Endometrium (tissue), 2 donors: ENCODE results near the gene COG5.
"Not testable (repeated sequence)": the region's sequence is repeated elsewhere in the genome, so short reads cannot be mapped to it uniquely, and the experiment has no call there.

ENCODE experiments used
- FAIRE-seq: peaks from 2 replicates; lab custom pipeline; 2012; peaks lifted over from hg19 to GRCh38; lab: Jason Lieb, UNC
- donor health status: control.
- donor health status: control.

The COG5 gene

DNA sequence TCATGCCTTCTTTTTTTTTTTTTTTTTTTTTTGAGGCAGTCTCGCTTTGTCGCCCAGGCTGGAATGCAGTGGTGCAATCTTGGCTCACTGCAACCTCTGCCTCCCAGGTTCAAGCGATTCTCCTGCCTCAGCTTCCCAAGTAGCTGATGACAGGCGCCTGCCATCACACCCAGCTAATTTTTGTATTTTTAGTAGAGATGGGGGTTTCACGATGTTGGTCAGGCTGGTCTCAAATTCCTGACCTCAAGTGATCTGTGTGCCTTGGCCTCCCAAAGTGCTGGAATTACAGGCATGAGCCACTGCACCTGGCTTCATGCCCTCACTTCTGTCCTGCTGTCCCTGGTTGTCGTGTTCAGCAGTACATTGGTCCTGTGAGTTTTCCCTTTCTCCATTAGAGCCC lies 342.9 kb downstream of the COG5 start:
- FAIRE-seq: not testable (repeated sequence)

DNA sequence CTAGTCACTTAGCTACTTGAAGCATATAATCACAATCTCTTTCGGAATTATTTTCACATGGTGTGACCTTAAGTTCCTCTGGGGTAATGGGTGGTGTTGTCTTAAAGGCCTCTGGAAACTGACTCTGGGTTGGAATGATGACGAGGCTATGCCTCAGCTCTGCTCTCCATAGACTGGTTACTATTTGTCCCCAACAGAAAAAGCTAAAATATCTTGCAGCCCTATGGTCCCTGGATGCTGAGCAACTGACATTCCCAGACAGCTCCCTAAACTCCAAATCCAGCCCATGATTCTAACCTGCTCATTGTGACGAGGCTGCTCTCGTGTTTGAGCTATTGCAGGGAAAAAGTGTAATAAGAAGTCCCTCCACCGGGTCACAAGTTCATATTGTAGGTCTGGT lies 343.4 kb downstream of the COG5 start:
- FAIRE-seq: no peak

DNA sequence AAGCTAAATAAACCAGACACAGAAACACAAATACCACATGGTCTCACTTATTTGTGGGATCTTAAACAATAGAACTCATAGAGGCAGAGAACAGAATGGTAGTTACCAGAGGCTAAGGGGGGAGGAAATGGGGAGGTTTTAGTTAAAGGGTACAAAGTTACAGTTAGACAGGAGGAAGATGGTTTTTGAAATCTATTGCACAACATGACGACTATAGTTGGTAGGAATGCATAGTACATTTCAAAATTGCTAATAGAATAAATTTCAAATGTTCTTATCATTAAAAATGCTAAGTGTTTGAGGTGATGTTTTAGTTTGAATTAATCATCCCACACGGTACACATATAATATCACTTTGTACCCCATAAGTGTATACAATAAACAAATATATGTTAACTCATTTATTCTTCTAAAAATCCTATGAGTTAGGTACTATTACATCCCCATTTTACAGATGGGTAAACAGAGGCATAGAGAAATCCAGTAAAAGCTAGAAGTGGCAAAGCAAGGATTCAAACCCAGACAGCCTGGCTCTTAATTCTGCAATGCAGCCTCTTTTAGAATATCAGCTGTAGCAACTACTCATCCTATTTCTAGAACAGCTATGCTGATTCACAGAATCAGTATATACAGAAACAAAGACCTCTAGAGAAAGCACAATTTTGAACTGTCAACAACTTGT lies 344.0 kb downstream of the COG5 start:
- FAIRE-seq: no peak

DNA sequence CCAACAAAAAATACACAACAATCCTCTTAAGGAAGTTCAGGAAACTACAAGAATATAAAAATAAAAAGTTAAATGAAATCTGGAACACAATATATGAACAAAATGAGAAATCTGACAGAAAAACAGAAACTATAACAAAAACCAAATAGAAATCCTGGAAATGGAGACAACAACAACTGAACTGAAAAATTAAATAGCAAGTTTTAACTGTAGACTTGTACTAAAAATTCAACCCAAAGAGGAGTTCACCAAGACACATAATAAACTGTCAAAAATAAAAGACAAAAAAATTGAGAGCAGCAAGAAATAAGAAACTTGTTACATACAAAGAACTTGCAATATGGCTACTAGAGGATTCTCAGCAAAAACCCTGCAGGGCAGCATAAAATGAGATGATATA lies 349.8 kb downstream of the COG5 start:
- no peak for FAIRE-seq

DNA sequence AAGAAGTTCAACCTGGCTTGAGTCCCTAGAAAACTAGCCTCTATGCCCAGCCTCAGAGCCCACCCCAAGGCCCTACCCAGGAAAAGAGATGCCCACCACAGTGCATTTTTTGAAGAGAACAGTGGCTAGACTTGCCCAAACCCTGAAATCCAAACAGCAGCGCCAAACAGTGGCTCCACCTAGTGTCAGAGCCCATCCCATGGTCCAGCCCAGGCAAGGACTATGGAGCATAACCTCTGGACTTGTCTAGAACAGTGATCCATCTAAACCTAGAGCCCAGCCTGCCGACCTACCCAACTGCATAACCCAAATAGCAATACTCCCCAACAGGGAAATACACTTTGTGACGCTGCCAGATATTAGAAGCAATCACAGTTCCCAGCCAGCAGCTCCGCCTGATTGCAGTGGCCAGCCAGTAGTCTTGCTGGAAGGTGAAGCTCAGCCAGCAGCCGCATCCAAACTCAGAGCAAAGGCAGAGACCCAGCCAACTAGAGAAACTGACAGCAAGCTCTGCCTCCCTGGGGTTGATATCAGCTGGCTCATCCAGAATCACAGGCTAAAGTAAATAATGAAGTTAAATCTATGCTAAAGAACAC lies 350.4 kb downstream of the COG5 start:
- FAIRE-seq: no peak

DNA sequence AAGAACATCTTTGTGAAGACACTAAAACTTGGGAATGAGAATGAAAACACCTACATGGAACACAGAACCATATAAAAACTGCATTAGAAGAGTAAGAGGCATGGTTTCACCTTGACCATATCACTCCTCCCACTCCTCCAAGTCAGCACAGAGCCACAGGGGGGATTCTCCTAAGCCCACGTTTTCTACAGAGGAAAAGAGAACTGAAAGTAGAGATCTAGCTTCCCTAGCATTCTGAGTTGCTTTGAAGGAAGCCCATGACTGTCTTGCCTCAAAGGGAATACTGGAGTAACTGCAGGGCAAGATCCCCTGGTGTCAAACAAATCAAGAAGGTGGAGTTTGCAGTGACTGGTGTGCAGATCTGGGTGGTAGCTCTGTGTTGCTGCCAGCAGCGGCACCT lies 351.0 kb downstream of the COG5 start:
- no peak for FAIRE-seq

DNA sequence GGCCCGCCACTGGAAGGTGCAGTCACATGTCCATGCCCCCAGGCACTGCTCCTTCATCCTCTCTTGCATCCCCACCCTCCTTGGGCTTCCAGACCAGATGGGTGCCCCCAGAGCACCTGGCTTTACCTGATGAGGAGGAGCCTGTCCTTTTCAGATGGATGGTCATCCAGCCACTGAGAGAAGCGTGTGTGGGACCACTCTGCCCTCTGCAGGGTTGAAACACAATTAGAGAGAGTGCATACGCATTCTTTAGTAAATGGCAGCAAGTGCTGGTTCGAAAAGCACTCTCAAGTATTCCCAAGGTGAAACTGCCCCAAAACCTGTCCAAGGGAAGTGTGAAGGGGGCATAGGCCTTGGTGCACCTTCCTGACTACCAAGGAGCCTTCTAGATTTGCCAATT lies 353.3 kb downstream of the COG5 start:
- no peak for FAIRE-seq

DNA sequence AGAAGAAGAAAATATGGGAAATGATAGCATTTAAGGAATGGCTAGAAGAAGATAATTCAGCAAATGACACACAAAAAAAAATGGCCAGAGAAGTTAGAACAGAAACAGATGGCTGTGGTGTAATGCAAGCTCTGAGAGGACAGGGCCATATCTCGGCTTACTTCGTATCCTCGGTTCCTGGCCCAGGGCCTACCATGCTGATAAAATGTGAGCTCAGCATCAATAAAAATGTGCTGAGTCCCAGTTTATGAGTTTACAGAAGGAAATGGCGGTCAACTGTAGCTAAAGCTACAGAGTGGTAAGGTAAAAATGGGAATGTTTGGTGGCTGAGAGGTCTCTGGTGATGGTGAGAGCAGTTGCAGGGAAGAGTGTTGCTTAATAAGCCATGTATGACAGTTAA lies 354.2 kb downstream of the COG5 start:
- FAIRE-seq: no peak

DNA sequence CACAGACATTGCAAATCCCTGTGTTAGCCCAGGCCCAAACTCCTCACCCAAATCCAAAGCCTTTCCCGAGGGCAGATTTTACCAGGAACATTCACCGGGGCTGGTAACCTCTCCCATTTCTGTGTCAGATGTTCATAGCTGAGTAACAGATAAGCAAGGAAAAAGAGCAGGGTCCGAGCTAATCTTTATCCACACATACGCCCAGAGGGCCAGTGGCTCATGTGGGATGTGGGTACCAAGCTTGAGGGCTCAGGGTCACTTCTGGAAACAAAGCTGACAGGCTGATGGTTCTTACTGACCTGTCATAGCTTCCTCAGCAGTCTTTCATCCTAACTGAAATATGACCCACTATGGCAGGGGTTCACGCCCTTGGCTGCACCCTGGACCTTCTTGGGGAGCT lies 355.2 kb downstream of the COG5 start:
- no peak for FAIRE-seq

DNA sequence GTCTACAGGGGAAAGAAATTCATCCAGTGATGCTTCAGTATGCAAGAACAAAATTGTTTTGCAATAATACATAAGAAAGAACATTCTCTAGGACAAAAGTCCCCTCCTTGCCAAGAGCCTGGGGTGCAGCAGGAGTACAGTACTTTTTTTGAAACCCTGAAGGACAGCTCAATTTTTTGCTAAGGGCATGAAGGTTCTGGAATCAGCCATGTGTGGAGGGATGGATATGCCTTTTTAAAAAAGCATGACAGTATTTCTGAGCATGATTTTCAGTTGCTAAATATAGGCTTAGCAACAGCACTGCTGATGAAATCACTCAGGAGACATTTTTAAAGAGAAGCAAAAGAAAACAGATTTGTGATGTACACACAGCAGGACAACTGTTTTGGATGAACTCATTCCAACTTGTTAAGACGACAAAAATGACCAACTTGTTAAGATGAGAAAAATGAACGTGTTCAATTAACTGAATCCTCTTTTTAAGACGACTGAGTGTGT lies 355.6 kb downstream of the COG5 start:
- no peak for FAIRE-seq

DNA sequence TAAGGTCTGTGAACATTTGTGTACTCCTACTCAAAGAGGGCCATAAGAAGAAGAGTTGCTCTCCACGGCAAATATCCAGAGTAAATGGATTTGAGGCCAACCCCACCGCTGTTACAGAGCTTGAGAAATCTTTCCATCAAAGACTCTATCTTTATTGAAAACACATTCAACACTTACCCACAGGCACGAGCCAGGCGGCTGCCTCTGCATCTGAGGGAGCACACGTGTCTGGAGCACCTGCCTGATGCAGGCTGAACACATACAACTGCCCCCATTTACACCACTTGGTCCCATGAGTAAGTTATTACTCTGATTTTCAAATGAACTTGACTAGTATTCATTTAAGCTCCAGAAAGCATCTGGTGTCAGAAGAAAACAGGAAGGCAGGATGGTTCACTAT lies 356.3 kb downstream of the COG5 start:
- FAIRE-seq: no peak

DNA sequence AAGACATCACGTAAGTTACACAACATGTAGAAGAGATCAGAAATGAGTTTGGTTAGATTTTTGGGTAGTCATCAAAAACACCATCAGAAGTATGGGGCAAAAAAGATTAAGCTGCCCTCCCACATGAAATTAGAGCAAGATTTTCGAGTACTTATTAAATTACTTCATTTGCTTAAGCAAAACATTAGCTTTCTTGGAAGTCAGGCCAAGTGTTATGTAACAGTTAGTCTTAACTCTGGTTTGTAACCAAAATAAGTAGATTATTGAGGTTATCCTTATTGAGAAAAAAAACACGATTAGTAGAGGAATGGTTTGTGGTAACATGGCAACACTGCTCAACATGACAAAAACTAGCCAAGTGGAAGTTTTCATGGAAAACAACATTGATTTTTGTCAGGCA lies 357.0 kb downstream of the COG5 start:
- peak; percentile 50 for FAIRE-seq

DNA sequence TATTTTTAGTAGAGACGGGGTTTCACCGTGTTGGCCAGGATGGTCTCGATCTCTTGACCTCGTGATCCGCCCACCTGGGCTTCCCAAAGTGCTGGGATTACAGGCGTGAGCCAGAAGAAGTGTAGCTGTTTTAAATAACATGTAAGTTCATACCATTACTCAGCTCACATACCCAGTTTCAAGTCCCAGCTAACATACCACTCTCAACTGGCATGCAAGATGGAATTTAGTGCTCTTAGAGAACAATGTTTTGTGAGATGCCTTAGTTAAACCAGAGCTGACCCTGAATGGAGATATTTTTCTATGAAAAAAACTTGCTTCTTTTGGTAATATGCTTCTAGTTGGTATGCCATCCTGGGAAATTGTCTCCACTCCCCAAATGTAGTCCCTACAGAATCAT lies 357.6 kb downstream of the COG5 start:
- no peak for FAIRE-seq

DNA sequence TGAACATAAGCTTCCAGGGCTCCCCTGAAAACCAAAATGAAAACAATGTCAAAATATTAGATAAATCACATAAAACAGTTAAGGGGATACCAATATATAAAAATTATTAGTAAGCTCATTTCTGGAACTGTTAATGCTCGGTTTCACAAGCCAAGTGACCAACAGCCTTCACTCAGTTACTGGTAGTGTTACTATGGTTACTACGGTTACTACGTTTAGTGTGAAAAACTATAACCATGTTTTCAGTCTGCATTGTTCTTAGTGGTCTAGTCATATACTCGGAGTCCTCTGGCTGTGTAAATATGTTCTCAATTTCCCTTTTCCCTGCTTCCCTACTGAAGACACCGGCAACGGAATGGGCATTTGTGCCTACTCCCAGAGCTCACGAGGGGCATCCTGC lies 360.1 kb downstream of the COG5 start:
- no peak for FAIRE-seq

DNA sequence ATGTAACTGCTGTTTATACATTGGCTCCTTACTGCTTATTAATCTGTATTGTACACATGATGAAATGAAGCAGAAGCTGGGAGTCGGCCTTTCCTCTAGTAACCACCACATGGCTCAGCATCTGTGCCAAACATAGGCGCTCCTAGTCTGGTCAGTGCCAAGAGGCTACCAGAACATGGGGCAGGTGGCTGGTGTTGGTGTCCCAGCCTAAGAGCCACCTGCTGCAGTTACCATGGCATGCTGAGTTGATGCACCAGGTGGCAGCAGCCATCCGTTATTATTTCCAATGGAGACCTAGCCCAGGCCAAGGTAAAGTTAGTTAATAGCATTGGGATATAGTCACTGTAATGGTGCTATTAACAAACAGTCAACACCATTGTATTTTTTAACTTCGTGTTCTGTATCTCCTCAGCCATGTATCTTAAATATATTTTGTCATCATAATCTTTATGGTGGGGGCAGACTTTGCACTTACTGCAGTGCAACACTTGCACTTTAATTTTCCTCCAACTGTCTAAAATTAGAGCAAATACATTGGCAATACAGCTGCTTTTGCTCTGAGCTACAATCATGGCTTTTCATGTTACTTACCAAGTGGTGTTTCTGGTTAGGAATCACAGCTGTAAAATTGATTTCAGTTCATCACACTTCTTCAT lies 361.8 kb downstream of the COG5 start:
- FAIRE-seq: no peak

DNA sequence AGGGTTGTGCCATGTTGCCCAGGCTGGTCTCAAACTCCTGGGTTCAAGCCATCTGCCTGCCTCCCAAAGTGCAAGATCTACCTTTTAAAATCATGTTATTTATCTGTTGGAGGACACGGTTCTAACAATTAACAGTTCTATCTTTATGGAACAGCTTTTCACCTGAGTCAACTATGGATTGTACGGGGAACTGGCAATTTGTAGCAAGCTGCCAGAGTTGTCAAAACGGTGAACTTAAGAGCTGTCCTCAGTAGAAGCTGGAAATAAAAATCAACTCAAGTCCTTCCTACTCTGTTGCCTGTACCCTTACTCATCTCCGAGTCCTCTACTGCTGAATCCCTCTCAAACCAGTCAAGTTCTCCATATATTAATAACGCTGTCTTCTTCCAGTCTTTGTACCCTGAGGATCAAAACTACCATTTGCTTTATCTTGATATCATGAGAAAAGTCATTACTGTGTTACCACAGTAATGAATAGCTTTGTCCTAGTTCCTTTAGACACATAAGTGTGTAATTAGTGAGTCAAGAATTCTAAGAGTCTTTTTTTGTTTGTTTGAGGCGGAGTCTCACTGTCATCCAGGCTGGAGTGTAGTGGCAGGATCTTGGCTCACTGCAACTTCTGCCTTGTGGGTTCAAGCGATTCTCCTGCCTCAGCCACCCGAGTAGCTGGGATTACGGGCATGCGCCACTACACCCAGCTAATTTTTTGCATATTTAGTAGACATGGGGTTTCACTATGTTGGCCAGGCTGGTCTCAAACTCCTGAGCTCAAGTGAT lies 366.7 kb downstream of the COG5 start:
- no peak for FAIRE-seq

DNA sequence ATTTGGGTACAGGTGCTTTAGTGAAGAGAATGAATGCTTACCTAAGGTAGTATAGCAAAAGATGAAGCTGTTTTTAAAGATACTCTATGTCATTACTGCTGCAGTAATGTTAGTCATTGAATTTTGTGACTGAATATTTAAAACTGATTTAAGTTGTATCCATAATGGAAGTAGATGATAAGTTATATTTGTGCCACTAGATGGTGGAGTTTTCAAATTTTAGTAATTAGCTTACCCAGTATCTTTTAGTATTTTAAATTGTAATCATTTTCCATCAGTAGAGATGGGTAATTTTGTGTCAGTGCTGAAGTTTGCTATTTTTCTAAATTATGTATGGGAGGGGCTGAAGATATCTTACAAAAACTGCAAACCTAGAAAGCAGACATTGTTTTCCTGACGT lies 369.7 kb downstream of the COG5 start:
- FAIRE-seq: no peak

DNA sequence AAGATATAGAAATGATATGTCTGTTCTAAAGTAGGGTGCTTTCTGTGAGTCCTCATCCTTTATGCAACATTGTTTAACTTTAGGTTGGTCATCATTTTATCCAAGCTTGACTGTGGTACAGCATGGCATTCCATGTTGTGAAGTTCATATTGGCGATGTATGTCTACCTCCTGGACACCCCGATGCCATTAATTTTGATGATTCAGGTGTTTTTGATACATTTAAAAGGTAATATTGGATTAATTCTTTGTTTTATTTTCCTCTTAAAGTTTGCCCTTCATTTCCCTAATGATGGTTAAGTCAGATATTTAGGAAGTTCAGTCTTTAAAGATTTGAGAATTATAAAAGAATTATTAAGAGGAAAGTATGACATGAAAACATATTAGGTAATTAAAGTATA lies 373.6 kb downstream of the COG5 start:
- no peak for FAIRE-seq

DNA sequence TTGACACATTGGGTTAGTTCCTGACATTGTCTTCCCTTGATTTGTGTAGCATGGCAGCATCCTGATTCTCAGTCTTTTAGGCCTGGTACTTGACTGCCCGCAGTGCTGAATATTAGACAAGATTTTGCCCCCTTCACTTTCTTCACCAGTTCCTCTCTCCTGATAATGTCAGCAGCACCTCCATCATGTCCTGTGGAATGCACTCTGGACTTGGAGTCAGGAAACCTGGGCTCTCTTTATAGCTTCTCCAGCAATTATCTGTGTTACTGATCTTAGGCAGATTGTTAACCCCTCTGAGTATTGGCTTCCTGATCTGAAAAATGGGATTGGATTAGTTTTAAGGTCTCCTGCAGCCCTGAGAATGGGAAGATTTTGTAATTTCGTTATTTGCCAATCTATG lies 375.9 kb downstream of the COG5 start:
- FAIRE-seq: no peak

DNA sequence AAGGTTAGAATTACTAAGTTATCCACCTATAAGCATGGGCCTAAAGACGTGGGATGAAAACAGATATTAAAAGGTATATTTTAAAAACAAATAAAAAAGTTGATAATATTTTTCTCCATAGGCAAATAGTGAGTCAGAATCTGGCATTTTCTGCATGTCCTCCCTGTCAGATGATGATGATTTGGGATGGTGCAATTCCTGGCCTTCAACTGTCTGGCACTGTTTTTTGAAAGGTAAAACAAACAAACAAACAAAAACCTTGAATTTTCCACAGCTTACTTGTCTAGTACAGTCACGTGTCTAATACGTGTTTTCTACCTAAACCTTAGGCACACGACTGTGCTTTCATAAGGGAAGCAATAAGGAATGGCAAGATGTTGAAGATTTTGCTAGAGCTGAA lies 377.5 kb downstream of the COG5 start:
- FAIRE-seq: no peak

DNA sequence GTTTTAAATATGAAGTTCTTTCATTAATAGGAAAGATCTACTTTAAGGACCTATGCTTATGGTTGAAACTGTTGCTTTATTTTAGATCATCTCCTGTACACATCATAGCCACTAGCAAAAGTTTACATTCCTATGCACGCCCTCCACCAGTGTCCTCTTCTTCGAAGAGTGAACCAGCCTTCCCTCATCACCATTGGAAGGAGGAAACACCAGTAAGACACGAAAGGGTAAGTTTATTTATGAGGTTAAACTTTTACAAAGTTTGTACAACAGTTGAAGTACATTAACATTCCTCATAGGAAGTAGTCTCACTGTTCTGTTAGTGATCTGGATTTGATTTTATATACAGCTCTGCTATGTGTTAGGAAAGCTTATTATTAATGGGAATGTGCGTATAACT lies 378.0 kb downstream of the COG5 start:
- FAIRE-seq: no peak

DNA sequence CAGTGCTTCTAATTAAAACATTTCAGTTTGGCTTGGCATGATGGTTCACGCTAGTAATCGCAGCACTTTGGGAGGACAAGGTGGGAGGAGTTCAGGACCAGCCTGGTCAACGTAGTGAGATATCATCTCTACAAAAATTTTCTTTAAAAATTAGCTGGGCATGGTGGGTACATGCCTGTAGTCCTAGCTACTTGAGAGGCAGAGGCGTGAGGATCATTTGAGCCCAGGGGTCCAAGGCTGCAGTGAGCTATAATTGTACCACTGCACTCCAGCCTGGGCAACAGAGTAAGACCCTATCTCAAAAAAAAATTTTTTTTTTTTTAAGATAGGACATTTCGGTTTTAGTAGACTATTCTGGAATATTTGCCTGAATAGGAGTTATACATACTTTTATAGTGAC lies 382.5 kb downstream of the COG5 start:
- FAIRE-seq: no peak

DNA sequence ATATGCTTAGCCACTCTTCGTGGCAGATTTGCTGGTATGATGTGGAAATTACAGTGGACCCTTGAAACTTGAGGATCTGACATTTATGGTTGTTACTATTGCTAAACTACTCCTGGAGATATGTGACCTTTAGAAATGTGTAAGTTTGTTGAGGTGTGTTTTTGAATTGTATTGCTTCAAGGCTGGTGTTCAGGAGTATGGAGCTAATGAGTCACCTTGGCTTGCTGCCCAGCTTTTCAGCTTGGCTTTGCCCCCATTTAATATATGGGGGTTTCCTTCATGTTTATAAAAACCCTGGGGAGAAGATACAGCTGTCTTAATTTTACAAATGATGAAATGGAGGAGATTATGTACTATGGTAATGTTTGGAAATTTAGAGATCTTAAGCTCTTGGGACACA lies 383.3 kb downstream of the COG5 start:
- FAIRE-seq: no peak
